ENCODE measurements around the gene SNRNP200.

SNRNP200 gene

GRCh38 chr2:96247009-96247408 lies 58.3 kb downstream of the SNRNP200 start:
- H3K4me3 ChIP-seq (ENCODE audit: low read depth in 1 of 5, low read length in 5 of 5) = no peak overlapping the region
- no peaks in the 10 kb centered on the region for H3K9me3 ChIP-seq (ENCODE audit: control insufficient read depth in 5 of 5, low read length in 5 of 5)
- no peaks in the 10 kb centered on the region for H3K27me3 ChIP-seq (ENCODE audit: control insufficient read depth in 5 of 5, insufficient read depth in 4 of 5, low read length in 5 of 5)
- H3K36me3 ChIP-seq (ENCODE audit: control insufficient read depth in 5 of 5, insufficient read depth in 5 of 5, low read length in 5 of 5) = peaks cover 0 to 5% (median 4%) of the 10 kb centered on the region in 5 donors
- H3K4me1 ChIP-seq (ENCODE audit: control insufficient read depth in 5 of 5, insufficient read depth in 5 of 5, low read length in 5 of 5) = peaks cover 9 to 60% (median 45%) of the 10 kb centered on the region in 5 donors
- no peak overlapping the region for H3K9ac ChIP-seq (ENCODE audit: low read length in 5 of 5)
- H3K27ac ChIP-seq (ENCODE audit: low read depth, low read length) = no peak overlapping the region

DNA sequence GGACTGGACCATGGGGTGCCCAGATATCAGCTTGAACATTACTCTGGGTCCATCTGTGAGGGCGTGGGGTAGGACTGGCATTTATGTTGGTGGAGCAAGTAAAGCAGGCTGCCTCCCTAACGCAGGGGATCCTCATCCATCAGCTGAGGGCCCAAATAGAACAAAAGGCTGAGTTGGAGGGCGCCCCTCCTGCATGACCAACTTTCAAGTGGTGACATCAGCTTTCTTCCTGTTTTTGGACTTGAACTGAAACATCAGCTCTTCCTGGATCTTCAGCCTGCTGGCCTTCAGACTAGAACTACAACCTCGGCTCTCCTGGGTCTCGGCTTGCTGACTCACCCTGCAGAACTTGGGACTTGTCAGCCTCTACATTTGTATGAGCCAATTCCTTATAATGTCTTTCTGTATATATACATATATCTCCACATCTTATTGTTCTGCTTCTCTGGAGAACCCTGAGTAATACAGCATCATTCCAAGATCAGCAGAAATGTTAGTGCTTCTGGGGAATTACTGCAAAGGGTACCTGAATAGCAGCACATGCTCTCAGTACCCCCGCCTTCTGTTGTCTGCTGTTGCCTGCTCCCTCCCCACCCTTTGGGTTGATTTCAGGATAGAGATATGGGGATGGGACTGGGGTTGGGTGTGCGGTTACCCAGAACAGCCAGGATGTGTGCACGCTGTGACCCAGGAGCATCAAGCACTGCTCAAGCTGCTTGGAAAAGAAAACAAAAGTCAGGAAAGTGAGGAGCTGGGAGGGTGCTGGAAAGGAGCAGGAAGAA lies 59.5 kb downstream of the SNRNP200 start:
- no peak overlapping the region for H3K4me3 ChIP-seq (ENCODE audit: low read depth in 1 of 5, low read length in 5 of 5)
- H3K9ac ChIP-seq (ENCODE audit: low read length in 5 of 5) = no peak overlapping the region
- H3K9me3 ChIP-seq (ENCODE audit: control insufficient read depth in 5 of 5, low read length in 5 of 5) = no peaks in the 10 kb centered on the region
- H3K36me3 ChIP-seq (ENCODE audit: control insufficient read depth in 5 of 5, insufficient read depth in 5 of 5, low read length in 5 of 5) = peaks cover 0 to under 1% (median 0%) of the 10 kb centered on the region in 5 donors
- H3K27ac ChIP-seq (ENCODE audit: low read depth, low read length) = no peak overlapping the region
- H3K4me1 ChIP-seq (ENCODE audit: control insufficient read depth in 5 of 5, insufficient read depth in 5 of 5, low read length in 5 of 5) = peaks cover 9 to 66% (median 47%) of the 10 kb centered on the region in 5 donors
- H3K27me3 ChIP-seq (ENCODE audit: control insufficient read depth in 5 of 5, insufficient read depth in 4 of 5, low read length in 5 of 5) = no peaks in the 10 kb centered on the region

GRCh38 chr2:96243843-96244242 lies 61.5 kb downstream of the SNRNP200 start:
- Histone ChIP-seq H3K27me3 (ENCODE audit: control insufficient read depth in 5 of 5, insufficient read depth in 4 of 5, low read length in 5 of 5) (no peaks in the 10 kb centered on the region), H3K4me1 (ENCODE audit: control insufficient read depth in 5 of 5, insufficient read depth in 5 of 5, low read length in 5 of 5) (peaks cover 12 to 62% (median 55%) of the 10 kb centered on the region in 5 donors), H3K4me3 (ENCODE audit: low read depth in 1 of 5, low read length in 5 of 5) (no peak overlapping the region), H3K9ac (ENCODE audit: low read length in 5 of 5) (no peak overlapping the region), H3K9me3 (ENCODE audit: control insufficient read depth in 5 of 5, low read length in 5 of 5) (no peaks in the 10 kb centered on the region), H3K27ac (ENCODE audit: low read depth, low read length) (no peak overlapping the region), H3K36me3 (ENCODE audit: control insufficient read depth in 5 of 5, insufficient read depth in 5 of 5, low read length in 5 of 5) (peaks cover 0 to 9% (median 4%) of the 10 kb centered on the region in 5 donors)

- Histone ChIP-seq H3K27ac (ENCODE audit: low read depth, low read length) (peak overlapping the region; percentile 55), H3K9me3 (ENCODE audit: control insufficient read depth in 5 of 5, low read length in 5 of 5) (no peaks in the 10 kb centered on the region), H3K4me3 (ENCODE audit: low read depth in 1 of 5, low read length in 5 of 5) (peak overlapping the region in 3 of 5 donors; percentile 23 to 47 (median 39)), H3K36me3 (ENCODE audit: control insufficient read depth in 5 of 5, insufficient read depth in 5 of 5, low read length in 5 of 5) (peaks cover 0 to 12% (median 4%) of the 10 kb centered on the region in 5 donors), H3K9ac (ENCODE audit: low read length in 5 of 5) (peak overlapping the region in 1 of 5 donors; percentile 4), H3K27me3 (ENCODE audit: control insufficient read depth in 5 of 5, insufficient read depth in 4 of 5, low read length in 5 of 5) (no peaks in the 10 kb centered on the region), H3K4me1 (ENCODE audit: control insufficient read depth in 5 of 5, insufficient read depth in 5 of 5, low read length in 5 of 5) (peaks cover 12 to 60% (median 54%) of the 10 kb centered on the region in 5 donors)
These were observed 63.3 kb downstream of the SNRNP200 start for GRCh38 chr2:96241900-96242611.

DNA sequence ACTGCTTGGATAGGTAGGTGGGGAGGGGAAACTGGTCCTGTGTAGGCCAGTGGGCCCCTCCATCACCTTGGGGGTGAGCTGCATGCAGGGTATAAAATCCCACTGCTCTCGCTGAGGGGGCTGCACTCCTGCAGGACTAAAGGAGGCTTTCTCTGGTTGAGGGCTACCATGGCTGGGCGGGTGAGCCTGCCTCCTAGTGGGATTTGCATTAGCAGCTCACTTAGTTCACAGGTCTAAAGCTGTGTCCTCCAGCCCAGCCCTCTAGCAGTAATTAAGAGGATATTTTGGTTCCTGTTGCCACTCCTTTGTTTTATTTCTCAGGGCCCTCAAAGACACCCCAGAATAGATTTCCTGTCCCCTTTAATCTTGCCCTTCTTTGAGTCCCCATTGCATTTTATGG lies 64.1 kb downstream of the SNRNP200 start:
- H3K36me3 ChIP-seq (ENCODE audit: control insufficient read depth in 5 of 5, insufficient read depth in 5 of 5, low read length in 5 of 5) = peaks cover 0 to 12% (median 4%) of the 10 kb centered on the region in 5 donors
- H3K4me1 ChIP-seq (ENCODE audit: control insufficient read depth in 5 of 5, insufficient read depth in 5 of 5, low read length in 5 of 5) = peaks cover 10 to 52% (median 47%) of the 10 kb centered on the region in 5 donors
- no peaks in the 10 kb centered on the region for H3K9me3 ChIP-seq (ENCODE audit: control insufficient read depth in 5 of 5, low read length in 5 of 5)
- H3K9ac ChIP-seq (ENCODE audit: low read length in 5 of 5) = no peak overlapping the region
- H3K27ac ChIP-seq (ENCODE audit: low read depth, low read length) = peak overlapping the region; percentile 55
- H3K4me3 ChIP-seq (ENCODE audit: low read depth in 1 of 5, low read length in 5 of 5) = no peak overlapping the region
- no peaks in the 10 kb centered on the region for H3K27me3 ChIP-seq (ENCODE audit: control insufficient read depth in 5 of 5, insufficient read depth in 4 of 5, low read length in 5 of 5)

GRCh38 chr2:96240341-96241038 lies 64.9 kb downstream of the SNRNP200 start:
- Histone ChIP-seq H3K9me3 (ENCODE audit: control insufficient read depth in 5 of 5, low read length in 5 of 5) (no peaks in the 10 kb centered on the region), H3K36me3 (ENCODE audit: control insufficient read depth in 5 of 5, insufficient read depth in 5 of 5, low read length in 5 of 5) (peaks cover 0 to 12% (median 4%) of the 10 kb centered on the region in 5 donors), H3K4me1 (ENCODE audit: control insufficient read depth in 5 of 5, insufficient read depth in 5 of 5, low read length in 5 of 5) (peaks cover 10 to 46% (median 40%) of the 10 kb centered on the region in 5 donors), H3K9ac (ENCODE audit: low read length in 5 of 5) (no peak overlapping the region), H3K27ac (ENCODE audit: low read depth, low read length) (no peak overlapping the region), H3K27me3 (ENCODE audit: control insufficient read depth in 5 of 5, insufficient read depth in 4 of 5, low read length in 5 of 5) (no peaks in the 10 kb centered on the region), H3K4me3 (ENCODE audit: low read depth in 1 of 5, low read length in 5 of 5) (no peak overlapping the region)

GRCh38 chr2:96239745-96240264 lies 65.5 kb downstream of the SNRNP200 start:
- H3K9ac ChIP-seq (ENCODE audit: low read length in 5 of 5) = no peak overlapping the region
- no peak overlapping the region for H3K4me3 ChIP-seq (ENCODE audit: low read depth in 1 of 5, low read length in 5 of 5)
- no peaks in the 10 kb centered on the region for H3K27me3 ChIP-seq (ENCODE audit: control insufficient read depth in 5 of 5, insufficient read depth in 4 of 5, low read length in 5 of 5)
- peaks cover 0 to 12% (median 4%) of the 10 kb centered on the region in 5 donors for H3K36me3 ChIP-seq (ENCODE audit: control insufficient read depth in 5 of 5, insufficient read depth in 5 of 5, low read length in 5 of 5)
- H3K9me3 ChIP-seq (ENCODE audit: control insufficient read depth in 5 of 5, low read length in 5 of 5) = no peaks in the 10 kb centered on the region
- H3K4me1 ChIP-seq (ENCODE audit: control insufficient read depth in 5 of 5, insufficient read depth in 5 of 5, low read length in 5 of 5) = peaks cover 10 to 40% (median 36%) of the 10 kb centered on the region in 5 donors
- no peak overlapping the region for H3K27ac ChIP-seq (ENCODE audit: low read depth, low read length)

DNA sequence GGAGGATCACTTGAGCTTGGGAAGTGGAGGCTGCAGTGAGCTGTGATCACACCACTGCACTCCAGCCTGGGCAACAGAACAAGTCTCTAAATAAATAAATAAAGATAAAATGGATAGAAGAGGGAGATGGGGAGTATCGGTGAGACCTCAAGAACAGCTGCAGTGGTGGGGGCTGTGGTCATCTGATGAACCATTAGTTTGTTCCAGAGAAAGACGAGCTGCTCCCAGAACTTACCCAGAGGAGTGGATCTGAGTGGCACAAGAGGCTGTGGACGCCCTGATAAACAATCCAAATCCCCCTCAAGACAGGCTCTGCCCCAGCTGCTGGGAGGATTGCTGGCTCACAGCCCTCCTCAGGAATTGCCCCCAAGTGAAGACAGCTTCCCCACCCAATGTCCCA lies 66.3 kb downstream of the SNRNP200 start:
- H3K4me3 ChIP-seq (ENCODE audit: low read depth in 1 of 5, low read length in 5 of 5) = no peak overlapping the region

DNA sequence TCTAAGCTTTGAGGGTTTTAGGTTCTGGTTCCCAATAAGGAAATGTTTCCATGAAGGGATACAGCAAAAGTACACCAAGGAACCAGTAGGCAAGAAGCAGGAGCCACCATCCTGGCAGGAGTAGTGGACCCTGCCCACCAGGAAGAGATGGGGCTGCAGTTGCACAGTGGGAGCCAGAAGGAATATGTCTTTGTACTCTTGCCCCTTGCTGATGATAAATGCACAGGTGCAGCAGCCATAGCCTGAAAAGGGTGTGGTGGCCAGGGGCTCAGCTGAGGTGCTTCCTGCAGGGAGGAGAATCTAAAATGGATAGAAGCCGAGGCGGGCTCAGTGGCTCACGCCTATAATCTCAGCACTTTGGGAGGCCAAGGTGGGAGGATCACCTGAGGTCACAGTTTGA lies 67.1 kb downstream of the SNRNP200 start:
- Histone ChIP-seq H3K9ac (ENCODE audit: low read length in 5 of 5) (no peak overlapping the region), H3K4me3 (ENCODE audit: low read depth in 1 of 5, low read length in 5 of 5) (no peak overlapping the region), H3K27me3 (ENCODE audit: control insufficient read depth in 5 of 5, insufficient read depth in 4 of 5, low read length in 5 of 5) (no peaks in the 10 kb centered on the region), H3K4me1 (ENCODE audit: control insufficient read depth in 5 of 5, insufficient read depth in 5 of 5, low read length in 5 of 5) (peaks cover 10 to 37% (median 33%) of the 10 kb centered on the region in 5 donors), H3K9me3 (ENCODE audit: control insufficient read depth in 5 of 5, low read length in 5 of 5) (no peaks in the 10 kb centered on the region), H3K27ac (ENCODE audit: low read depth, low read length) (no peak overlapping the region), H3K36me3 (ENCODE audit: control insufficient read depth in 5 of 5, insufficient read depth in 5 of 5, low read length in 5 of 5) (peaks cover 0 to 12% (median 4%) of the 10 kb centered on the region in 5 donors)

More for the DNA sequence above, 66.3 kb downstream of the SNRNP200 start:
- Histone ChIP-seq H3K27ac (ENCODE audit: low read depth, low read length) (no peak overlapping the region), H3K27me3 (ENCODE audit: control insufficient read depth in 5 of 5, insufficient read depth in 4 of 5, low read length in 5 of 5) (no peaks in the 10 kb centered on the region), H3K4me1 (ENCODE audit: control insufficient read depth in 5 of 5, insufficient read depth in 5 of 5, low read length in 5 of 5) (peaks cover 10 to 37% (median 33%) of the 10 kb centered on the region in 5 donors), H3K9me3 (ENCODE audit: control insufficient read depth in 5 of 5, low read length in 5 of 5) (no peaks in the 10 kb centered on the region), H3K9ac (ENCODE audit: low read length in 5 of 5) (no peak overlapping the region), H3K36me3 (ENCODE audit: control insufficient read depth in 5 of 5, insufficient read depth in 5 of 5, low read length in 5 of 5) (peaks cover 0 to 12% (median 4%) of the 10 kb centered on the region in 5 donors)
